GM12801 (cell line): Measurements from ENCODE around the gene MFAP3L.

Experiments used
- TF ChIP-seq, protein P1 (sequence below): IDR thresholded peaks from one replicate; pipeline ENCODE4 v1.5.1; 2011; ENCODE audit warnings: control low read depth; ENCODE audit not compliant: insufficient read length; ENCODE audit errors: extremely low read depth

Gene MFAP3L

DNA sequence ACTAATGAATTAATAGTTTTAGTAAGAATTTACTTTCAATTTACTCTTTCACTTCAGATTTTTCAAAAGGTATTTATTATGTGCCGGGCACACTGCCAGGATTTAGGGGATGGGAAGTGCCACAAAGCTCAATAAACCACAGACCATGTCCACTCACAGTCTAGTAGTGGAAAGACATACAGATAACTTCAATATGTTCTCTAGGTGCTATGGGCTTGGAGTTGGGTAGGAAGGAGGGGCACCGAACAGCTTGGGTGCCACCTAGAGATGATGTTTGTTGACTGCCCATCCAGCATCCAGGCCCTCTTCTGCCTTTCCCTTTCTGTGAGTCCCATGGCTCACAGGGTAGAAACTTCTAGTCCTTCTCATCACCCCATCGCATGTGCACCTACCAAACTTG, 17.8 kb downstream of the MFAP3L start:
- TF ChIP-seq, protein P1, sequence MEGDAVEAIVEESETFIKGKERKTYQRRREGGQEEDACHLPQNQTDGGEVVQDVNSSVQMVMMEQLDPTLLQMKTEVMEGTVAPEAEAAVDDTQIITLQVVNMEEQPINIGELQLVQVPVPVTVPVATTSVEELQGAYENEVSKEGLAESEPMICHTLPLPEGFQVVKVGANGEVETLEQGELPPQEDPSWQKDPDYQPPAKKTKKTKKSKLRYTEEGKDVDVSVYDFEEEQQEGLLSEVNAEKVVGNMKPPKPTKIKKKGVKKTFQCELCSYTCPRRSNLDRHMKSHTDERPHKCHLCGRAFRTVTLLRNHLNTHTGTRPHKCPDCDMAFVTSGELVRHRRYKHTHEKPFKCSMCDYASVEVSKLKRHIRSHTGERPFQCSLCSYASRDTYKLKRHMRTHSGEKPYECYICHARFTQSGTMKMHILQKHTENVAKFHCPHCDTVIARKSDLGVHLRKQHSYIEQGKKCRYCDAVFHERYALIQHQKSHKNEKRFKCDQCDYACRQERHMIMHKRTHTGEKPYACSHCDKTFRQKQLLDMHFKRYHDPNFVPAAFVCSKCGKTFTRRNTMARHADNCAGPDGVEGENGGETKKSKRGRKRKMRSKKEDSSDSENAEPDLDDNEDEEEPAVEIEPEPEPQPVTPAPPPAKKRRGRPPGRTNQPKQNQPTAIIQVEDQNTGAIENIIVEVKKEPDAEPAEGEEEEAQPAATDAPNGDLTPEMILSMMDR: no peak

DNA sequence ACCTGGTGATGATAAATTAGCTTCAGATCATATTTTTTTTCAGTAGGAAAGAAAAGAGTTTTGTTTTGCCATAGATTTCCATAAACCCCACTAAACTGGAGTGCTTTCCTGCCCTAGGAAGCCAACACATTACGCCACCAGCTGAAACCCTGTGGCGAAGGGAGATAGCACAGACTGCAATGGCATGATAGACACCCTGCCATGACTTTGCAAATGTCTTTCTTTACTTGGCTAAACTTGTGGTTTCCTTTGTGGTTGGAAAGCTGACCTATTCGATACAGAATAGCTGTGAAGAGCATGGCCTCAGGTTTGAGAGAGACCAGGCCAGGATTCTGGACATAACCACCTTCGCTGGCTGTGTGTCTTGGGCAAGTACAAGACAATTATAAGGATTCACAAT, 19.1 kb downstream of the MFAP3L start:
- TF ChIP-seq, protein P1: no peak

DNA sequence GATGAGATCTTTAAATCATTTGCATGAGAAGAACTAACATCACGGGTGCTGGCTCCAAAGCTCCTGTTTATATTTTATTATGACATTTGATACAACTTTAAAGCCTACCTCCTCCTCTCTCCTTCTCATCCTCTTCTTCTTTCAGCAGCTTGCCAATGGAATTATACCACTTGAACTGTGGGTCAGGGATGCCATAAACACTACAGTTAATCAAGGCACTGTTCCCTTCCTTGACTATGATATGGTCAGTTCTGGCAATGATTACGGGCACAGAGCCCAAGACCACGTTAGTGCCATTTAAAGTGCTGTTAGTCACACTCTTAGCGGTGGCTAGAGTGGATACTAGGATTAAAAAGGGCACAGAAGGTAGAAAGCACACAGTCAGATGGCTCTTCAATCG, 20.7 kb downstream of the MFAP3L start:
- TF ChIP-seq, protein P1: no peak

DNA sequence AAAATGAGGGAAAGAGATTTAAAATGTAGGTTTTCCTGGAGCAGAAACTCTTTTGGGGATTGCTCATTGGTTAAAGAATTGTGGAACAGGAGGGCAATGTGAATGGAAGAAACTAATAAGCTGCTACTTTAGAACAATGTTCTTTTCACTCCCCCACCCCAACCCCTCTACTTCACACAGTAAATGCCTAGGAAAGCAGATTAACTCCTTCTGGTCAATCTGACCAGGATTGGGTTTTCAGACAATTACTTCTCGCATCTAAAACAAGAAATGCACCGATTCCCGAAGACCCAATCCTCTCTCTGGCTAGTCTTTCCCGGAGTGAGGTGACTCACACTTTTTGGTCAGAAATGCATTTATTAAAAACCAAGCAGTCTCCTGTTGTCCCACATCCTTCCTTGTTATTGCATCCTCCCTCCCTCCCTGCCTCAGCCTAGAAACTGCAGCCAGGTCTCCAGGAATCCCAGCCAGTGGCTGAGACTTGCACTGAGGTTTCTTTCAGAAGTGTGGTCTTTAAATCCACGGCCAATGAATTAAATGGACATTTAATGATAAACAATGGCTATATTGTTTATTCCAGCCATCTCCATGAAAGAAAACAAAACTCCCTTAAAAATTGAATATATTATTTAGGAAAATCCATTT, 21.4 kb downstream of the MFAP3L start:
- TF ChIP-seq, protein P1: no peak

DNA sequence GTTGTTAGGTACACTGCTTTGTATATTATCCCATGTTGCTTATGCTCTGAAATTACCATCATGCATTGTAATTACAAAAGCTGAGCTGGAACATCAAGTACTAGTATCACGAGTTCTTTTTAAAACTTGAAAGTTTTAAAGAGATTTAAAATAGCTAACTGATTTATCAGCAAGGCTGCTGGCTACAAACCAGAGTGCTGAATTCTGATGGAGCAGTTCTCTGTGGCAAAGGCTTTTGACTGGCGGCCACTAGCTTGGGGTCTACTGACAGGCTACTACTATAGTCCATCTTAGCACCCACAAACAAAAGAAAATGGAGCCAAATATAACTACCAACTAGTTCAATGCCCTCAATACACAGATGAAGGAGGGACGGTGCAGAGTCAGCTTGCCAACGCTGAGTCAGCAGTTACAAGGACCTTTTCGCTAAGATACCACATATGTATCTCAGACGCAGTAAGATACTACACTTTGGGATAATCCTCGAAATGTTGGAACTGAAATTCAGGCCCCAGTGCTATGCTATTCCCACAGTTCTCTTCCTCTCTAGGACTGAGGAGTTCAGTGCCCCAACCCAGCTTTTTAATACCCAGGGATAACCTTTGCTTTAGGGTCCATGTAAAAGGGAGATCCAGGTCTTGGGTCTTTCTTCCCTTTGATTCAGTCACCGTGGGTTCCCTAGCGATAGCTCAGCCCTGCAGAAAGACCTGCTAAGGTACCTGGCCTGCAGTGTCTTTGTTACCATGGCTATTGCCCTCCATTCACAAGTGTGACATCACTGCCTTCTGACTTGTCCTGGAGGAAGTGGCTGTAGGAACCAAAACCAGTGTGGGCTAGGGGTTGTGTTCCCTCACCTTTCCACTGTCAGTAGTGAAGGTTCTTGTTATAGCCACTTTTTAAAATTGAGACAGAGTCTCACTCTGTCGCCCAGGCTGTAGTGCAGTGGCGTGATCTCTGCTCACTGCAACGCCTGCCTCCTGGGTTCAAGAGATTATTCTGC, 22.8 kb downstream of the MFAP3L start:
- TF ChIP-seq, protein P1: no peak

DNA sequence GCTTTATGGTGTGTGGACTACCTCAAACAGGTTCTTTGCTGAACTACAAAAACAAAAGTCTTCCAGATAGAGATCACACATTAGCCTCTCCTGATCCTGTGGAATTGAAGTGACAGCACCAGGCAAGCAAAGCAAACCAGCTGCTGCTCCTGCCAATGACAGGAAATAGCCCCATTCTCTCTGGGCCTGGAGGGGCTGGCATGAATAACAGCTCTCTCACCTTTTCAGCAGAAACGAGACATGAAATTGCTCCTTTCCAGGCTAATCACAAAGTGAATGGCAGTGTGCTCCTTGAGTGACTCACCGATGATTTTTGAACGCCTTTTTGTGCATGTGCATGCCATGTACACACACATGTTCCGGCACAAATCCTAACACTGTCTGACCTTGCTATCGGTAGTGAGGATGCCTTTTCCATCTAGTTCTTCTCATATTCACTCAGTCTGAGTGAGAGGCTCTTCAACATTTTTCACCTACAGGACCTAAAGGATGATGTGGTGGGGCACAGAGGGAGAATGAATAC, 24.4 kb downstream of the MFAP3L start:
- TF ChIP-seq, protein P1: no peak

DNA sequence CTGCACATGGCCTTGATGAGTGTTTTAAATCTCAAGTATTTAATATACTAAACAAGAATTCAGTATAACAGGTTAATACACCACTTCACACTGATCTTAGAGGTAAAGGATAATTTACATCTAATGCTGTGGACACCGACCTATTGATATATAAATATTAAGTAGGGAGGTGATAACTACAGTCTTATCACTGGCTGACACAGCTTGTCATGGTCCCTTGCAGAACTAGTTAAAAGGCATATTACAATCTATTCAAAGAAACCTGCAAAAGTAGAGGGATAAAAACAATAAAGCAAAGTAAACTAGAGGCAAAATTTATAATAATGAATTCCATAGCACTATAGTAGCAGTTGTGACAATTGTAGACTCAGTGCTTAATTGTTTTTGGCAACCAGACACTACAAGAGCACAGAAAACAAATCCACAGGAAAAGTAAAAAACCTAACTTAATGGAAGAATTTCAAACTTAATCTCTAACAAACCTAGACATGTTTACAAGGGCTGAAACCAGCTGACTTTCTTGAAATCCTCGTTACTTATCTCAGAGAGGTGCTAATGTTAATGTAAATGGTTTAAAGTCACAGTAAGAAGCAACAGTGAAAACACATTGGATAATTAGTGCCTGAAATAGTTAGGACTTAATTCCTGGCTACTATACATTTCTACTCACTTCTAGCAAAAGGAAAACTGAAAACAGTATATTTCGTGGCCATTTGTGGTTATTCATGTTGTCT, 25.0 kb downstream of the MFAP3L start:
- TF ChIP-seq, protein P1: no peak
